ENCODE measurements around the gene SLC16A5. TPM values are rescaled to one million over a fixed set of nuclear protein-coding genes. Genes with fewer than 3 reads are reported as not detected.

Gene SLC16A5
- total RNA-seq, 1 experiment from 2014 or later: 20.0 TPM

DNA sequence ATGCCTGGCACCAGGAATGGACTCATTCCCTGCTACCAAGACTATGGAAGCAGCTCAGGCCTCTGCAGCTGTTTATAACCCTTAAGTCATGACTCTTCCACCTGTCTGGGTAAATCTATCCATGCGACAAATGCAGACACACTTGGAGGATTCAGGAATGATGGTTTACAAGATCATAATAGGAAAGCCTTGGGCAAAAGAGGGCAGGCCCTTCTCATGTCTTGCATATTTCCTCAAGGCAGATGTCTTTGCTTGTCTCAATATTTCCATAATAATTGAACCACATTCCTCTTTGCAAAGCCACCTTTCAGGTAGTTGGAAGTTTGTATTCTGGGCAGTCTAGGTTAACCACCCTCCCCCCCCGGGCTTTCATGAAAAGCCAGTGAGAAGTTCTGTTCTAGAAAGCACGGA, 67.4 kb downstream of the SLC16A5 start:
- DNase-seq (ENCODE audit: extremely low read depth, low read depth): no peak

Small RNAs within 50 kb of the gene (small RNA-seq; reads per million reads assigned to genes)
- 0 reads per million in 2 experiments for gene AC111186.1
- 0 reads per million in 2 experiments for gene RF00019
- 0 reads per million in 2 experiments for gene RN7SL573P

Other genes starting within 250 kb of the SLC16A5 start
- not detected in 2 replicates for gene GRIN2C, start 228.1 kb upstream of the SLC16A5 start, total RNA-seq (2014; rRNA removed; shearing (Covaris generic))
- gene FDXR, start 215.0 kb upstream of the SLC16A5 start, total RNA-seq (2014; rRNA removed; shearing (Covaris generic)): 35.0 and 36.9 TPM in 2 replicates
- gene FADS6, start 194.3 kb upstream of the SLC16A5 start, total RNA-seq (2014; rRNA removed; shearing (Covaris generic)): not detected in 2 replicates
- gene USH1G, start 164.7 kb upstream of the SLC16A5 start, total RNA-seq (2014; rRNA removed; shearing (Covaris generic)): not detected in 2 replicates
- not detected in 2 replicates for gene OTOP2, start 163.7 kb upstream of the SLC16A5 start, total RNA-seq (2014; rRNA removed; shearing (Covaris generic))
- gene OTOP3, start 152.1 kb upstream of the SLC16A5 start, total RNA-seq (2014; rRNA removed; shearing (Covaris generic)): not detected in 2 replicates
- gene HID1, start 115.2 kb upstream of the SLC16A5 start, total RNA-seq (2014; rRNA removed; shearing (Covaris generic)): 5.0 and 8.2 TPM in 2 replicates
- 15.6 and 18.0 TPM in 2 replicates for gene CDR2L, start 100.3 kb upstream of the SLC16A5 start, total RNA-seq (2014; rRNA removed; shearing (Covaris generic))
- 87.5 and 91.5 TPM in 2 replicates for gene MRPL58, start 75.3 kb upstream of the SLC16A5 start, total RNA-seq (2014; rRNA removed; shearing (Covaris generic))
- 272 and 301 TPM in 2 replicates for gene ATP5PD, start 41.0 kb upstream of the SLC16A5 start, total RNA-seq (2014; rRNA removed; shearing (Covaris generic))
- gene KCTD2, start 40.7 kb upstream of the SLC16A5 start, total RNA-seq (2014; rRNA removed; shearing (Covaris generic)): 22.9 and 28.0 TPM in 2 replicates
- gene ARMC7, start 22.0 kb downstream of the SLC16A5 start, total RNA-seq (2014; rRNA removed; shearing (Covaris generic)): 9.1 and 14.3 TPM in 2 replicates
- 107 and 114 TPM in 2 replicates for gene NT5C, start 43.8 kb downstream of the SLC16A5 start, total RNA-seq (2014; rRNA removed; shearing (Covaris generic))
- 454 and 510 TPM in 2 replicates for gene JPT1, start 66.6 kb downstream of the SLC16A5 start, total RNA-seq (2014; rRNA removed; shearing (Covaris generic))
- 136 and 142 TPM in 2 replicates for gene SUMO2, start 95.0 kb downstream of the SLC16A5 start, total RNA-seq (2014; rRNA removed; shearing (Covaris generic))
- gene NUP85, start 117.7 kb downstream of the SLC16A5 start, total RNA-seq (2014; rRNA removed; shearing (Covaris generic)): 46.6 and 51.0 TPM in 2 replicates
- 11.9 and 16.8 TPM in 2 replicates for gene GGA3, start 173.7 kb downstream of the SLC16A5 start, total RNA-seq (2014; rRNA removed; shearing (Covaris generic))
- gene MRPS7, start 173.9 kb downstream of the SLC16A5 start, total RNA-seq (2014; rRNA removed; shearing (Covaris generic)): 82.2 and 89.4 TPM in 2 replicates
- 33.9 and 37.9 TPM in 2 replicates for gene MIF4GD, start 183.3 kb downstream of the SLC16A5 start, total RNA-seq (2014; rRNA removed; shearing (Covaris generic))
- gene SLC25A19, start 201.5 kb downstream of the SLC16A5 start, total RNA-seq (2014; rRNA removed; shearing (Covaris generic)): 18.5 and 20.0 TPM in 2 replicates